GM19372 (cell line): ENCODE measurements around the gene SLC7A5.
A peak's percentile ranks its signal among the peaks of the same experiment; 100 is the strongest.
"Not testable (repeated sequence)": the region's sequence is repeated elsewhere in the genome, so short reads cannot be mapped to it uniquely, and the experiment has no call there.

Experiments used
- ATAC-seq: cut with Tn5 transposase; IDR thresholded peaks from one replicate; pipeline ENCODE4 v1.9.1; 2021; ENCODE audit warnings: mild to moderate bottlenecking, low read depth, moderate library complexity; ENCODE audit not compliant: unreplicated experiment

The SLC7A5 gene

DNA sequence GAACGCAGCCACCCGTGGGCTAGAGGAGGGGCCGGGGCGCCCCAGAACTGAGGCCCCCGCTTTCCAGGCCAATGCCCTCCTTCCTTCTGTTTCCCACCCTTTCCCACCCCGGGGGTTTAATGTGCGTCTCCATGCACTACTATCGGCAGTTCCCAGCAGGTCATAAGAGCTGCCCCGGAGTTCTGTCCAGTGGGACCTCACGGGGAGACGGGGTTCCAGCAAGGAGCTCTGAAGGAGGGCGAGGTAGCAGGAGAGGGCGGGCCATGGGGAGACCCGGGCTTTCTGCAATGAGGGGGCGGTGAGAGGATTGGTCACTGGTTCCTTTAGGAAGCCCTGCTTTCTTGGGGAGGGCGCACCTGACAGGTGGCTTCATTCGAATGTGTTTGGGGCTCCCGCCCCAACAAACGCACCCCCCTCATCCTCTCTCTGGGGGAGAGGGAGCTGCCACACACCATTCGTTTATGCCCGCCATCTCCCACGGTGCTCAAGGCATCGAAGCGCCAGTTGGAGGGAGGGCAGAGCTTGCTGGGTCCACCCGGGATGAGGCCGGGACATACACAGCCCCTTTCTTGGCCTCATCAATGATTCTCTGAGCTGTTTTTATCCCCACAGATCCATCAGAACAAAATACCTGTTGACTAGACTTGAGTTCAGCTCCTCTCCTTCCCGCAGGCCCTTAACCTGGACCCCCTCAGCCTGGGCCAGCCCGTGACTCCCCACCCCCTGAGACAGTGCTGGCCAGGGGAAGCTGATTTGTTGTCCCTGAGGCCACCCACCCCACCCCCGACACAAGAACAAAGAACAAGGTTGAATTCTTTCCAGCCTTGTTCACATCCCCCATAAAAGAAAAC lies 44.1 kb downstream of the SLC7A5 start:
- ATAC-seq = no peak

- ATAC-seq = no peak
Observed at GRCh38 chr16:87824016-87824990, 45.0 kb downstream of the SLC7A5 start.

DNA sequence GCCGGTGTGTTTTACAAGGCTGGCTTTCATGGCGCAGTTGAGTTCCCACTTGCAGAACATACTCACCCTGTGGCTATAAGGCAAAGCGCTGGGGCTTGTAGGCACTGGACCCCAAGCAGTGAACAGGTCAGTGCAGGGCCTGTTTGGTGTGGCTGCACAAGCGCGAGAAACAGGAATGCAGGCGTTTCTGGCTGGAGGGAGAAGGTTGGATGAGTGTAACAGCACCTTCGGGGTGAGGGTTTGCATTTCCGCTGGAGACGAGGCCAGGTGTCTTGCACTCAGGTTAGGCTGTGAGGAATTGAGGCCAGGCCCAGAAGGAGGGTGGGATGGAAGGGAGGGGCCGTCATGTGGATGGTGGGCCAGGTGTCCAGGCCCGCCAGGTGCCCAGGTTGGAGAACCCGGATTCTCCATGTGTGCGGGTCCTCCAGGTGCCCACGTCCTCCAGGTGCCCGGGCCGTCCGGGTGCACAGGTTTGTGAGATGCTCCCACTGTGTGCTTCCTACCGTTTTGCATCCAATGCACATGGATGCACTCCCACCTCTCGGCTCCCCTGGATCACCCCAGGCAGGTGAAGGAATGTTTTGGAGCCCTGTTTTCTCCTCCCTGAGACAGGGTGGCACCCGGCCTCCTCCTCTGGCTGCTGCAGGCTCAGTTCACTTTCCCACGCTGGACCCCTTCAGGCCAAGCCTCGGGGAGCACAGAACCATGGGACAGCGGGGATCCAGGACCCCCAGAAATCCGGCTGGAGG lies 46.0 kb downstream of the SLC7A5 start:
- ATAC-seq = no peak

DNA sequence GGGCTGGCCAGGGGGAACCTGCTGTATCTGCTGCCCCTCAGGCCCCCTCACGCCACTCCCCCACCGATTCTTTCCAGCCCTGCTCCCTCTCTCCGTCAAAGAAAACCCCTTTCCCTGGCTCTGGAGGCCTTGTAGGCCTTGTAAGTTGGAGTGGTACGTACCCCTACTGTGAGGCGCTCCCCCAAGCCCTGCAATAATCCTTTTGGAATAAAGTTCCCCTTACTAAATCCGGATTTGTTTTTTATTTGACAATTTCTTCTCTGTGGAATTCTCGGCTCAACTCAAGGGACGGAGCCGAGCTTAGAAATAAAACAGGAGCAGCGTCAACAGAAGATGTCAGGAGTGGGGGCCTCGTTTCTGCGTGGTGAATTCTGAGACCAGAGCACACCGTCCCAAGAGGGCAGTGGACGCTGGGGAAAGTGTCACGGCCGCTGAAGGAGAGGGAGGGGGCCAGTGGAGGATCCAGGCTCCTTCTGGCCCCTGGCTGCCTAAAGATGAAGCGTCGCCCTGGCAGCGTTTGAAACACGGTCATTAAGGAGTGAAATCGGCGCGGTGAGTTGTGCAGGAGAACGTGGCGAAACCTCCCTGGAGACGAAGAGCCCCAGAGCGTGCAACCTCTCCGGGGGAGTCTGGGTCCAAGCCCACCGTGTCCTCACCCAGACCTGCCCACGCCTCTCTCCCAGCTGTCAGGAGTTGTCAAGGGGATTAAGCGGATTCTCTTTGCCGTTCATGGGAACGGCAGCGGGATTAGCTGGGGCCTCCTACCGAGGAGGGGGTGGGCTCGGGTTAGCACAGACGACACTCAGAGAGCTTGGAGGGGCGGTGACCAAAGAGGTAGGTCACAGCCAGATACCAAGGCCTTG lies 47.0 kb downstream of the SLC7A5 start:
- no peak for ATAC-seq

- no peak for ATAC-seq
Observed at GRCh38 chr16:87821376-87822107, 47.8 kb downstream of the SLC7A5 start.

GRCh38 chr16:87819983-87820382 lies 49.3 kb downstream of the SLC7A5 start:
- no peak for ATAC-seq

GRCh38 chr16:87819282-87819681 lies 50.0 kb downstream of the SLC7A5 start:
- no peak for ATAC-seq

- ATAC-seq = no peak
Observed at GRCh38 chr16:87818533-87819161, 50.7 kb downstream of the SLC7A5 start.

GRCh38 chr16:87817910-87818309 lies 51.4 kb downstream of the SLC7A5 start:
- ATAC-seq = no peak

GRCh38 chr16:87817370-87817769 lies 51.9 kb downstream of the SLC7A5 start:
- ATAC-seq = not testable (repeated sequence)

GRCh38 chr16:87816507-87817100 lies 52.7 kb downstream of the SLC7A5 start:
- ATAC-seq = no peak

DNA sequence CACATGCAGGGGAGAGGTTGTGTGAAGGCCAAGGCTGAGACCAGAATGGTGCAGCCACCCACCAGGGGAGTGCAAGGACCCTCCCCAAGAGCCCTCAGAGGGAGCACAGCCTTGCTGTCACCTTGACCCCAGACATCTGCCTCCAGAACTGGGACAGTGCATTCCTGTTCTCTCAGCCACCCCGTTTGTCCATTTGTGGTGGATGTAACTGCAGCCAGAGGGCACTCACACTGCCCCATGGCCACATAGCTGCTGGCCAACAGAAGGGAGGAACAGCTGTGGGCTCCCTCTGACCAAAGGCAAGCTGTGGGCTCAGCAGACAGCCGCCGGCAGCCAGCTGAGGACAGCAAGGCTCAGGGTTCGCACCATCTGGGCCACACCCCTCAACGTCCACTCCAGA lies 53.7 kb downstream of the SLC7A5 start:
- no peak for ATAC-seq

GRCh38 chr16:87812200-87812656 lies 57.1 kb downstream of the SLC7A5 start:
- ATAC-seq = no peak

GRCh38 chr16:87811454-87811853 lies 57.9 kb downstream of the SLC7A5 start:
- ATAC-seq = not testable (repeated sequence)

DNA sequence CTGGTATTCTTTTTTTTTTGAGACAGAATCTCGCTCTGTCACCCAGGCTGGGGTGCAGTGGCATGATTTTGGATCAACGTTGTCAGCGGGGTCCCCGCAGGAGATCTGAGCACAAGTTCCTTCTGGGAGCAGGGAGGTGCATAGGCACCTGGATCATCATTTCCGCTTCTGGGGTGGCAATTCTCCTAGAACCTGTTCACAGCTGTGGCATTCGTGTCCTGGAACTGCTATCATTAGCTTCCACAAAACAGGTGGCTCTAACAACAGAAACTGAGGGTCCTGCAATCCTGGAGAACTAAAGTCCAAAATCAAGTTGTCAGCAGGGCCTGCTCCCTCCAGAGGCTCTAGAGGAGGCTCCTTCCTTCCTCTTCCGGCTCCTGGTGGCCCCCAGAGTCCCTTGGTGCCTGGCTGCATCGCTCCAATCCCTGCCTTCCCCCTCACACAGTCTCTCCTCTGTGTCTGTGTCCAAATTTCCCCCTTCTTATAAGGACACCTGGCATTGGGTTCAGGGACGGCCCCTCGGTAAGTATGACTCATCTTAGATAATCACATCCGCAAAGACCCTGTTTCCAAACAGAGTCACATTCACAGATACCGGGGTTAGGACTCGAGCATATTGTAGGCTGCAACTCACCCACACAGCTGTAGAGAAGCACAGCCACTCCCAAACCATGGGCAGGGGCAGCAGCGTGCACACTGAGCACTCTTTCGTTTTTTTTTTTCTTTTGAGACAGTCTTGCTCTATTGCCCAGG lies 60.0 kb downstream of the SLC7A5 start:
- peak; percentile 44 for ATAC-seq

GRCh38 chr16:87808108-87808507 lies 61.2 kb downstream of the SLC7A5 start:
- no peak for ATAC-seq
